HepG2 (cell line): ENCODE measurements around the gene RPS14. TPM values are rescaled to one million over a fixed set of nuclear protein-coding genes. Genes with fewer than 3 reads are reported as not detected.

Source experiments
- ATAC-seq: fragments of 200-7000 bp; cut with Tn5 transposase; 3 replicates; pipeline ENCODE4 v1.9.1; 2020; ENCODE audit warnings: mild to moderate bottlenecking, moderate library complexity
- BruUV-seq: library from RNA; stranded (reverse); fragments of 400-500 nt; replicated peaks from 2 replicates; lab custom pipeline; 2021; lab: Mats Ljungman, UMichigan
- CTCF ChIA-PET: fragments of 300-600 bp; formaldehyde crosslinking; extraction: SDS; loops from one replicate; lab custom pipeline; 2021; ENCODE audit warnings: low total read pairs, inconsistent platforms, low intra/inter-chr PET ratio; lab: Yijun Ruan, JAX
- POLR2A ChIA-PET: fragments of 350-600 bp; sonication (Branson Sonifier 250); formaldehyde crosslinking; loops from one replicate; lab custom pipeline; 2020; ENCODE audit warnings: antibody characterized with exemption, inconsistent platforms; lab: Yijun Ruan, JAX
- DNase-seq: peaks from one replicate; pipeline ENCODE4 v3.0.0-alpha.2; 2015; ENCODE audit warnings: low spot score
- FAIRE-seq: peaks from 3 replicates; lab custom pipeline; 2011; peaks lifted over from hg19 to GRCh38; lab: Jason Lieb, UNC
- H2AFZ ChIP-seq: one replicate; pipeline ENCODE4 v1.6.1; 2011; ENCODE audit warnings: low read length, inconsistent platforms
- H3K27ac ChIP-seq: fragments of 300-600 bp; 3 replicates; pipeline ENCODE4 v1.8.0; 2011; ENCODE audit warnings: mixed run types, mild to moderate bottlenecking, mixed read lengths, low read length, inconsistent platforms; ENCODE audit not compliant: insufficient read depth; ENCODE audit errors: extremely low read length
- H3K27me3 ChIP-seq, 2 experiments: fragments of 200-600 bp in 1 of 2; 2 replicates in 1 of 2; 3 replicates in 1 of 2; pipeline versions ENCODE4 v1.6.0 to v1.8.0; 2011; ENCODE audit warnings: low read length in 2 of 2, mild to moderate bottlenecking in 2 of 2, moderate library complexity in 2 of 2, inconsistent platforms in 1 of 2; ENCODE audit not compliant: insufficient read depth in 2 of 2, control insufficient read depth in 1 of 2
- H3K36me3 ChIP-seq, 2 experiments: fragments of 200-600 bp in 1 of 2; replicated peaks in 1 of 2; 2 replicates in 1 of 2; 3 replicates in 1 of 2; pipeline versions ENCODE4 v1.5.1 to v1.8.0; 2011; ENCODE audit warnings: low read length in 2 of 2, inconsistent platforms in 1 of 2; ENCODE audit not compliant: insufficient read depth in 2 of 2, control insufficient read depth in 1 of 2
- H3K4me1 ChIP-seq: 2 replicates; pipeline ENCODE4 v1.5.1; 2012; ENCODE audit warnings: low read length, inconsistent platforms; ENCODE audit not compliant: insufficient read depth
- H3K4me2 ChIP-seq: 2 replicates; pipeline ENCODE4 v1.6.0; 2011; ENCODE audit warnings: low read depth, low read length, inconsistent platforms
- H3K4me3 ChIP-seq, 3 experiments: fragments of 200-600 bp in 1 of 3; sonication (generic), shearing (Covaris generic) in 1 of 3; replicated peaks in 1 of 3; 2 replicates each; pipeline ENCODE4 v1.5.1; 2011 to 2016; ENCODE audit warnings: low read length in 3 of 3, inconsistent platforms in 2 of 3, low read depth in 2 of 3, mild to moderate bottlenecking in 2 of 3, control low read depth in 1 of 3, mixed read lengths in 1 of 3; ENCODE audit not compliant: insufficient read depth in 1 of 3
- H3K79me2 ChIP-seq: one replicate; pipeline ENCODE4 v1.6.1; 2011; ENCODE audit warnings: low read length, inconsistent platforms; ENCODE audit not compliant: insufficient read depth
- H3K9ac ChIP-seq: 2 replicates; pipeline ENCODE4 v1.6.0; 2011; ENCODE audit warnings: mild to moderate bottlenecking, low read depth, low read length, inconsistent platforms; ENCODE audit not compliant: insufficient read depth
- H3K9me3 ChIP-seq: 2 replicates; pipeline ENCODE4 v1.5.1; 2012; ENCODE audit warnings: mild to moderate bottlenecking, low read length
- H4K20me1 ChIP-seq: 2 replicates; pipeline ENCODE4 v1.6.0; 2011; ENCODE audit warnings: inconsistent platforms, mild to moderate bottlenecking, low read length, moderate library complexity; ENCODE audit not compliant: insufficient read depth
- ARNTL ChIP-seq: sonication (generic); formaldehyde crosslinking; IDR thresholded peaks from 2 replicates; pipeline ENCODE4 v1.4.0; 2020; ENCODE audit warnings: mild to moderate bottlenecking, missing genetic modification reagents
- CCDC6 ChIP-seq: sonication (generic); formaldehyde crosslinking; IDR thresholded peaks from 2 replicates; pipeline ENCODE4 v1.8.1; 2022; ENCODE audit warnings: mild to moderate bottlenecking, missing genetic modification reagents, moderate library complexity
- GTF2F1 ChIP-seq: fragments of 150-350 bp; IDR thresholded peaks from 2 replicates; pipeline ENCODE4 v1.6.1; 2014; ENCODE audit warnings: low read length
- KAT8 ChIP-seq: IDR thresholded peaks from 2 replicates; pipeline ENCODE4 v1.6.1; 2016; ENCODE audit warnings: missing genetic modification reagents, missing compliant biosample characterization
- MED1 ChIP-seq: sonication (generic); formaldehyde crosslinking; IDR thresholded peaks from 2 replicates; pipeline ENCODE4 v1.4.0; 2020; ENCODE audit warnings: missing genetic modification reagents
- NFIB ChIP-seq: sonication (generic); formaldehyde crosslinking; IDR thresholded peaks from 2 replicates; pipeline ENCODE4 v1.9.0; 2021; ENCODE audit warnings: missing genetic modification reagents, mild to moderate bottlenecking, borderline replicate concordance
- SRSF4 ChIP-seq: fragments of 200-400 bp; formaldehyde crosslinking; IDR thresholded peaks from one replicate; pipeline ENCODE4 v1.6.1; 2018; ENCODE audit warnings: mild to moderate bottlenecking, low read depth, low read length, moderate library complexity; ENCODE audit not compliant: poor library complexity, severe bottlenecking
- TAF1 ChIP-seq: sonication (generic); formaldehyde crosslinking; IDR thresholded peaks from 2 replicates; pipeline ENCODE4 v1.4.0; 2020; ENCODE audit warnings: missing genetic modification reagents
- TCF12 ChIP-seq, 2 experiments: fragments of 450-650 bp in 1 of 2; sonication (generic) in 1 of 2; formaldehyde crosslinking in 1 of 2; IDR thresholded peaks; 2 replicates each; pipeline versions ENCODE4 v1.6.1 to v1.8.0; 2017 to 2022; ENCODE audit warnings: antibody characterized with exemption in 1 of 2, mild to moderate bottlenecking in 1 of 2, missing genetic modification reagents in 1 of 2, moderate library complexity in 1 of 2
- ZFP36L1 ChIP-seq: sonication (generic); formaldehyde crosslinking; IDR thresholded peaks from 2 replicates; pipeline ENCODE4 v1.8.0; 2022; ENCODE audit warnings: mild to moderate bottlenecking, missing genetic modification reagents, moderate library complexity
- ZNF224 ChIP-seq: sonication (generic); formaldehyde crosslinking; IDR thresholded peaks from 2 replicates; pipeline ENCODE4 v1.5.0; 2020; ENCODE audit warnings: mild to moderate bottlenecking, missing genetic modification reagents
- ZNF225 ChIP-seq: sonication (generic); formaldehyde crosslinking; IDR thresholded peaks from 2 replicates; pipeline ENCODE4 v1.4.0; 2020; ENCODE audit warnings: mild to moderate bottlenecking, missing genetic modification reagents
- ZNF333 ChIP-seq: sonication (generic); formaldehyde crosslinking; IDR thresholded peaks from 2 replicates; pipeline ENCODE4 v1.4.0; 2020; ENCODE audit warnings: mild to moderate bottlenecking, missing genetic modification reagents, borderline replicate concordance
- ZNF7 ChIP-seq: IDR thresholded peaks from 2 replicates; pipeline ENCODE4 v1.6.1; 2016; ENCODE audit warnings: missing biosample characterization, missing genetic modification reagents
- ZNF746 ChIP-seq: sonication (generic); formaldehyde crosslinking; IDR thresholded peaks from 2 replicates; pipeline ENCODE4 v1.8.0; 2022; ENCODE audit warnings: mild to moderate bottlenecking, missing genetic modification reagents
- ZNF766 ChIP-seq: sonication (generic); formaldehyde crosslinking; IDR thresholded peaks from 2 replicates; pipeline ENCODE4 v1.5.0; 2020; ENCODE audit warnings: missing genetic modification reagents, borderline replicate concordance
- WGBS: methylation state at CpG from one replicate; pipeline ENCODE4 v1.1.6; 2017; ENCODE audit warnings: low lambda C conversion rate; 5-methylcytosine and 5-hydroxymethylcytosine counted together
- in situ Hi-C: cut with HindIII; loops from 2 replicates; pipeline ENCODE4 v1.10.0; 2017; ENCODE audit warnings: low pct_unique_long_range_greater_than_20kb; ENCODE audit not compliant: extremely low pct_ligation_motif_present
- intact Hi-C: fragments of 100-400 bp; cut with micrococcal nuclease; formaldehyde crosslinking; loops from one replicate; pipeline ENCODE4 v1.10.0; 2022; ENCODE audit not compliant: unreplicated experiment
- polyA plus RNA-seq, 8 experiments: library from polyadenylated mRNA; depleted of rRNA in 3 of 8; stranded (reverse) in 7 of 8; unstranded in 1 of 8; fragments of >200 nt; fragmentation: Illumina TruSeq in 4 of 8; extraction: Trizol in 4 of 8; gene quantifications; 2 replicates each; pipeline versions ENCODE4 v1.2.1 to v1.2.3, GENCODE V29; 2011 to 2016; ENCODE audit warnings: low read depth in 4 of 8, missing spikeins in 1 of 8, mixed read lengths in 1 of 8; ENCODE audit not compliant: insufficient read depth in 1 of 8
- total RNA-seq, 5 experiments: library from RNA; depleted of rRNA; stranded (reverse); fragments of >200 nt; fragmentation: Illumina TruSeq; extraction: Trizol; gene quantifications; 2 replicates each; pipeline ENCODE4 v1.2.3, GENCODE V29; 2016; ENCODE audit warnings: low read depth in 1 of 5
- TF ChIP-seq, protein P1 (sequence below): sonication (generic); formaldehyde crosslinking; IDR thresholded peaks from 2 replicates; pipeline ENCODE4 v1.5.0; 2020; ENCODE audit warnings: missing genetic modification reagents
- TF ChIP-seq, protein P2 (sequence below): sonication (generic); formaldehyde crosslinking; IDR thresholded peaks from 2 replicates; pipeline ENCODE4 v1.5.0; 2020; ENCODE audit warnings: mild to moderate bottlenecking, missing genetic modification reagents

The RPS14 gene
- total and polyA plus RNA-seq, 2 of the 13 experiments (the other 11 are each of a cell fraction or from before 2014, with no cell fraction given), result 2,116 to 3,295 TPM

DNA sequence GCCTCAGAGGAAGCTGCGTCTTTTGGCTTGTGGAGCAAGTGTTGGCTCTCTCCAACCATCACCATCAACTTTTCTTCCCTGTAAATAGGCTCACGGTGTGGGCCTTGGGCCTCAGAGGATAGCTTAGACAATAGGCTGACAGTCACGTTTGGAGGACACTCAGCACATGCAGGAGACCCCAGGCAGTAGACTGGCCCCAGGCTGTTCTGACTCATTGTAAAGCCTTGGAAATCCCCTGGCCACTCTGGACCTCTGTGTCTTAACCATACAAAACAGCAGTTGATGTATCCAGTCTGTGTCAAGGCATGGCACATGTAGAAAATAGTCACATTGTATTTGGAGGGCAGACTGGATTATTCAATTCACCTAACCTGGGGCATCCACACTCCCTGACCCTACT lies 55.4 kb downstream of the RPS14 start:
- intact Hi-C loops, result no loop called here
- no peak overlapping the region for H3K9ac ChIP-seq
- no peaks in the 10 kb centered on the region for H3K79me2 ChIP-seq
- ChIA-PET POLR2A (no interaction called here), CTCF (interaction anchor here (1.9 kb wide), 1 partner anchor 42 kb away, joined by 8 read pairs; no protein-coding TSS in a partner anchor)
- FAIRE-seq, result no peak
- BruUV-seq, result no TSS peak
- no peaks in the 10 kb centered on the region for H3K9me3 ChIP-seq
- H3K4me2 ChIP-seq, result no peak overlapping the region
- H3K36me3 ChIP-seq, result peaks cover 46 to 90% of the 10 kb centered on the region in 2 experiments
- no peak for ATAC-seq
- no peak overlapping the region for H3K27ac ChIP-seq
- no peaks in the 10 kb centered on the region for H3K4me1 ChIP-seq
- 93% methylated on average over 2 of the region's 3 CpGs for WGBS
- H3K27me3 ChIP-seq, result no peaks in the 10 kb centered on the region
- no peaks in the 10 kb centered on the region for H4K20me1 ChIP-seq
- no peak overlapping the region for H2AFZ ChIP-seq
- DNase-seq, result no peak
- in situ Hi-C loops, result no loop called here
- no peak overlapping the region for H3K4me3 ChIP-seq
- TF ChIP-seq KAT8 (CRISPR knock-in tag), result no peak
- TF ChIP-seq TCF12 (IDR thresholded peaks at IDR 0.05), result no peak
- no peak for TF ChIP-seq TCF12 (CRISPR knock-in tag; IDR thresholded peaks at IDR 0.05)
- no peak for TF ChIP-seq ZNF7
- no peak for TF ChIP-seq TAF1 (CRISPR knock-in tag)
- TF ChIP-seq ZNF766, result no peak
- no peak for TF ChIP-seq ZNF333 (CRISPR knock-in tag)
- TF ChIP-seq ZNF224 (CRISPR knock-in tag), result no peak
- TF ChIP-seq MED1 (CRISPR knock-in tag), result no peak
- no peak for TF ChIP-seq CCDC6
- TF ChIP-seq ARNTL (CRISPR knock-in tag), result no peak
- TF ChIP-seq, protein P1, sequence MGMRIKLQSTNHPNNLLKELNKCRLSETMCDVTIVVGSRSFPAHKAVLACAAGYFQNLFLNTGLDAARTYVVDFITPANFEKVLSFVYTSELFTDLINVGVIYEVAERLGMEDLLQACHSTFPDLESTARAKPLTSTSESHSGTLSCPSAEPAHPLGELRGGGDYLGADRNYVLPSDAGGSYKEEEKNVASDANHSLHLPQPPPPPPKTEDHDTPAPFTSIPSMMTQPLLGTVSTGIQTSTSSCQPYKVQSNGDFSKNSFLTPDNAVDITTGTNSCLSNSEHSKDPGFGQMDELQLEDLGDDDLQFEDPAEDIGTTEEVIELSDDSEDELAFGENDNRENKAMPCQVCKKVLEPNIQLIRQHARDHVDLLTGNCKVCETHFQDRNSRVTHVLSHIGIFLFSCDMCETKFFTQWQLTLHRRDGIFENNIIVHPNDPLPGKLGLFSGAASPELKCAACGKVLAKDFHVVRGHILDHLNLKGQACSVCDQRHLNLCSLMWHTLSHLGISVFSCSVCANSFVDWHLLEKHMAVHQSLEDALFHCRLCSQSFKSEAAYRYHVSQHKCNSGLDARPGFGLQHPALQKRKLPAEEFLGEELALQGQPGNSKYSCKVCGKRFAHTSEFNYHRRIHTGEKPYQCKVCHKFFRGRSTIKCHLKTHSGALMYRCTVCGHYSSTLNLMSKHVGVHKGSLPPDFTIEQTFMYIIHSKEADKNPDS (CRISPR knock-in tag), result no peak
- TF ChIP-seq NFIB, result no peak
- TF ChIP-seq ZFP36L1 (CRISPR knock-in tag), result no peak
- TF ChIP-seq, protein P2, sequence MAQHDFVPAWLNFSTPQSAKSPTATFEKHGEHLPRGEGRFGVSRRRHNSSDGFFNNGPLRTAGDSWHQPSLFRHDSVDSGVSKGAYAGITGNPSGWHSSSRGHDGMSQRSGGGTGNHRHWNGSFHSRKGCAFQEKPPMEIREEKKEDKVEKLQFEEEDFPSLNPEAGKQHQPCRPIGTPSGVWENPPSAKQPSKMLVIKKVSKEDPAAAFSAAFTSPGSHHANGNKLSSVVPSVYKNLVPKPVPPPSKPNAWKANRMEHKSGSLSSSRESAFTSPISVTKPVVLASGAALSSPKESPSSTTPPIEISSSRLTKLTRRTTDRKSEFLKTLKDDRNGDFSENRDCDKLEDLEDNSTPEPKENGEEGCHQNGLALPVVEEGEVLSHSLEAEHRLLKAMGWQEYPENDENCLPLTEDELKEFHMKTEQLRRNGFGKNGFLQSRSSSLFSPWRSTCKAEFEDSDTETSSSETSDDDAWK, result no peak
- TF ChIP-seq ZNF746, result no peak
- no peak for TF ChIP-seq SRSF4
- TF ChIP-seq GTF2F1, result no peak
- no peak for TF ChIP-seq ZNF225 (CRISPR knock-in tag)
